ENCODE results near the gene ADRM1. TPM values are rescaled to one million over a fixed set of nuclear protein-coding genes. Genes with fewer than 3 reads are reported as not detected.

ADRM1 gene
- total and polyA plus RNA-seq, 7 donors, result 61.3 to 130 (median 102) TPM

DNA sequence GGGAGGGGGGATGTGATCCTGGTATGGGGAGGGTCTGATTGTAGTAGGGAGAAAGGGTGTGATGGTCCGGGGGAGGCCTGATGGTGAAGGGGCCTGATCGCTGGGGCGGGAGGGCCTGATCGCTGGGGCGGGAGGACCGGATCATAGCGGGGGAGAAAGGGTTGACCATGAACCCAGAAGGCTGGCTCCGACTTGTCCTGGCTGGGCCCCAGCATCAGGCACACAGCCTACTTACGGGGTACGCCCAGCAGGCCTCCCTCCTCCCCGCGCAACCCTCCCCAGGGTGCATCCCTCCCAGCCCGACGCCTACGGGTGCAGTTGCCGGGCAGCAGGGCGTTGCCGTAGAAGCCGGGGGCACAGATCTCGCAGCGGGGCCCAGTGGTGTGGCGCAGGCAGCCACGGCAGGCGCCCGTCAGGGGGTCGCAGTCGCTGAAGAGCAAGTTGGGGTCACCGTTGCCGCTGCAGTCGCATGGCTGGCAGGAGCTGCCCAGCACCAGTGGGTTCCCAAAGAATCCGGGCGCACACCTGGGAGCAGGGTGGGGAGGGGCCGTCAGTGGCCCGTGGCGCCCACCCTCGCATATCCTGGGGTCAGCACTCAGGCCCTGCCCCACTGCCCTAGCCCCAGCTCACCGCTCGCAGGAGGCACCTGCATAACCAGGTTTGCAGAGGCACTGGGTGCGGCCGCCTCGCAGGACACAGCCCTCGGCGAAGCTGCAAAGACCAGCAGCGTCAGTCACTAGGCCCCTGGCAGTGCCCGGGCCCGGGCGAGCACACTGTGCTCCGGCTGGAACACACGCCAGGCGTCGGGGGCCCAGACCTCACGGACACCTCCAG lies 20.6 kb downstream of the ADRM1 start:
- H3K4me3 ChIP-seq, result no peak overlapping the region
- H3K36me3 ChIP-seq, result peaks cover 59 to 94% (median 79%) of the 10 kb centered on the region in 4 donors
- WGBS, 2 donors, result 91 to 92% methylated on average over 52 of the region's 52 CpGs
- intact Hi-C loops (cut with DNase I), result no loop called here
- no peaks in the 10 kb centered on the region for H3K4me1 ChIP-seq
- peak in 1 of 4 donors; percentile 1 for TF ChIP-seq POLR2AphosphoS5 (IDR thresholded peaks at IDR 0.05)
- no peak for TF ChIP-seq POLR2A (IDR thresholded peaks at IDR 0.05)
- TF ChIP-seq EP300 (IDR thresholded peaks at IDR 0.05), result no peak
- TF ChIP-seq, protein P1, sequence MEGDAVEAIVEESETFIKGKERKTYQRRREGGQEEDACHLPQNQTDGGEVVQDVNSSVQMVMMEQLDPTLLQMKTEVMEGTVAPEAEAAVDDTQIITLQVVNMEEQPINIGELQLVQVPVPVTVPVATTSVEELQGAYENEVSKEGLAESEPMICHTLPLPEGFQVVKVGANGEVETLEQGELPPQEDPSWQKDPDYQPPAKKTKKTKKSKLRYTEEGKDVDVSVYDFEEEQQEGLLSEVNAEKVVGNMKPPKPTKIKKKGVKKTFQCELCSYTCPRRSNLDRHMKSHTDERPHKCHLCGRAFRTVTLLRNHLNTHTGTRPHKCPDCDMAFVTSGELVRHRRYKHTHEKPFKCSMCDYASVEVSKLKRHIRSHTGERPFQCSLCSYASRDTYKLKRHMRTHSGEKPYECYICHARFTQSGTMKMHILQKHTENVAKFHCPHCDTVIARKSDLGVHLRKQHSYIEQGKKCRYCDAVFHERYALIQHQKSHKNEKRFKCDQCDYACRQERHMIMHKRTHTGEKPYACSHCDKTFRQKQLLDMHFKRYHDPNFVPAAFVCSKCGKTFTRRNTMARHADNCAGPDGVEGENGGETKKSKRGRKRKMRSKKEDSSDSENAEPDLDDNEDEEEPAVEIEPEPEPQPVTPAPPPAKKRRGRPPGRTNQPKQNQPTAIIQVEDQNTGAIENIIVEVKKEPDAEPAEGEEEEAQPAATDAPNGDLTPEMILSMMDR (IDR thresholded peaks at IDR 0.05), result no peak
- no peaks in the 10 kb centered on the region for H3K27me3 ChIP-seq
- H3K9me3 ChIP-seq, result no peaks in the 10 kb centered on the region
- no peak for DNase-seq
- H3K27ac ChIP-seq, result peak overlapping the region in 2 of 4 donors; percentile 31 to 39

DNA sequence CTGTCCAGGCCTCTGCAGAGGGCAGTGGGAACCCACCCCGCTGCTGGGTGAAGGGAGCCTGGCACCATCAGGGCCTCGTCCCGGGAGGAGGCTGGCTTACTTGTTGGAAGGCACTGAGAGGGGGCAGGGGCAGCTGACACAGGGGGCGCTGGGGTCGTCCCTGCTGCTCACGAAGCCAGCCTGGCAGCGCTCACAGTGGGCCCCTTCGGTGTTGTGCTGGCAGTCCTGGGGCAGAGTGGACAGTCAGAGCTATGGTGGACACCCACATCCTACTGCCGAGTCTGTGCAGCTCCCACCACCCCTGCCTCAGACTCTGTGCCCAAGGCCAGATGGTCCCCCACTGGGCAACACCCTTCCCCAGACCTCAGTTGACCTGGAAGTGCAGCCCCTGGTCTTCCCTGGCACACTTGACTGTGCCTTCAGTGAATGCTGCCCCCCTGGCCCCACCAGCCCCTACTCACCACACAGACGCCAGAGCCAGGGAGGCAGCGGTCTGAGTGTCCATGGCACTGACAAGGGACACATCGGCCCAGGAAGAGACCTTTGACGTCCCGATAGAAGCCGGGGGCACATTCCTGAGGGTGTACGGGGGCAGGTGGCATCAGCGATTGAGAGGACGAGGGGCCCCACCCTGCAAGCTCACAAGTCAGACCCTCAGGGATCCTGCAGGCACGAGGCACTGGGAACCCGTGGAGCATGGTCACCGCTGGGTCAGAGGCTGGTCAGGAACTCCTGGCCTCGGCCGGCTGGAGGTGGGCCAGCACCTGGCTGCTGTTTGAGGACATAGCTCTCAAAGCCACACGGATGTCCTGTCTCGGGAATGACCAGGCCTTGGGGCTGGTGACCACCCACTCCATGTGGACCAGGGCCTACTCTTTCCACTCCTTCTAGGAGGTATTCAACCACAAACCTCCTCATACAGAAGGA lies 21.4 kb downstream of the ADRM1 start:
- Histone ChIP-seq H3K4me3 (no peak overlapping the region), H3K27ac (peak overlapping the region in 1 of 4 donors; percentile 39), H3K9me3 (no peaks in the 10 kb centered on the region), H3K4me1 (no peaks in the 10 kb centered on the region), H3K36me3 (peaks cover 59 to 94% (median 81%) of the 10 kb centered on the region in 4 donors), H3K27me3 (no peaks in the 10 kb centered on the region)
- DNase-seq, result no peak
- WGBS, 2 donors, result 86% methylated on average over 25 of the region's 25 CpGs
- TF ChIP-seq, protein P1 (IDR thresholded peaks at IDR 0.05), result no peak
- TF ChIP-seq EP300 (IDR thresholded peaks at IDR 0.05) (no peak), POLR2A (IDR thresholded peaks at IDR 0.05) (no peak)
- intact Hi-C loops (cut with DNase I), result no loop called here

DNA sequence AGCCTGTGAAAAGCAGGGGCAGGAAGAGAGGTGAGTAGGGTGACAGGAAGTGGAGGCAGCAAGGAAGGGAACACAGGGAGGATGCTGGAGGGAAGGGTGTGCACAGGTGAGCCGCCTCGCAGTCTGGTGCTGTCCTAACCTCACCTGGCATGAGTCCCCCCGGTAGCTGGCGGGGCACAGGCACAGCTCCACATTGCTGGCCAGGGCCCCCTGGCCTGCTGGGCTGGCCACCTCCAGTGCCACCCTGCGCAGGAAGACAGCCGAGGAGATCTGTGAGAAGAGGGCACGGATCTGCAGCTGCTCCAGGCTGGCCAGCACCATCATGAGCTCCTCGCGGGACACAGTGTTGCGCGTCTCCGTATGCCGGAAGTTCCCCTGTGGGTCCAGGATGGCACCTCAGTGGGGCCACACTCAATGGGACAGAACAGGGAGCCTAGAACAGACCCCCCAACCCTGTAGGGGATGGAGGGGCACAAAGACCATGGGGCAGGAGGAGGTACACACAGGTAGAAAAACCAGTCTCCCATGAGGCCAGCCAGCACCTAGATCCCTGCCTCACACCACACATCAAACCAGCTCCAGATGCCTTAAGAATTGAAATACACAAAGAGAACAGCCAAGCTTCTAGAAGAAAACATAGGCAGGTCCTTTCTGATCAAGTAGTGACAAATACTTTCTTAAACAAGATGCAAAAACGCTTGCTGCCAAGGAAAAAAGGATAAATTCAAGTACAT lies 22.5 kb downstream of the ADRM1 start:
- no peak for DNase-seq
- TF ChIP-seq, protein P1 (IDR thresholded peaks at IDR 0.05), result no peak
- no peak for TF ChIP-seq POLR2A (IDR thresholded peaks at IDR 0.05)
- TF ChIP-seq EP300 (IDR thresholded peaks at IDR 0.05), result no peak
- no peak for TF ChIP-seq POLR2AphosphoS5 (IDR thresholded peaks at IDR 0.05)
- Histone ChIP-seq H3K4me3 (no peak overlapping the region), H3K36me3 (peaks cover 64 to 94% (median 84%) of the 10 kb centered on the region in 4 donors), H3K27ac (no peak overlapping the region), H3K9me3 (no peaks in the 10 kb centered on the region), H3K4me1 (no peaks in the 10 kb centered on the region), H3K27me3 (no peaks in the 10 kb centered on the region)
- intact Hi-C loops (cut with DNase I), result no loop called here
- WGBS, 2 donors, result 88 to 90% methylated on average over 14 of the region's 14 CpGs

DNA sequence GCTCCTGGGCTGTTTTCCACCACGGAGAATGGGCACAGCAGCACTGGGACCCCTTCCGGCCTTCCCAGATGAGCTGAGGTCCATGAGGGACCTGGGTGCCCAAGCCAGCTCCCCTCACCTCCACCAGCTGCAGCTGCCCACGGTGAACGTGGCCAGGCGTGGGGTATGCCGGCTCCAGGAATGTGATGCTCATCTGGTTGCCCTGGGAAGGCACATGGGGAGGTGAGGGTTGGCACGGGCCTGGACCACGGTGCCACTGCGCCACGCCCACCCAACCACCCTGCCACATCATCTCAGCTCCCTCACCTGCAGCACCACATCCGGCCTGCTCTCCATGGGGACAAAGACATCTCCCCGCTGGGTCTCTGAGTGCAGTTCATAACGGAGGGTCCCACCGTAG lies 23.8 kb downstream of the ADRM1 start:
- Histone ChIP-seq H3K36me3 (peaks cover 73 to 100% (median 88%) of the 10 kb centered on the region in 4 donors), H3K4me1 (no peaks in the 10 kb centered on the region), H3K27ac (no peak overlapping the region), H3K4me3 (no peak overlapping the region), H3K9me3 (no peaks in the 10 kb centered on the region), H3K27me3 (no peaks in the 10 kb centered on the region)
- TF ChIP-seq EP300 (IDR thresholded peaks at IDR 0.05) (no peak), POLR2AphosphoS5 (IDR thresholded peaks at IDR 0.05) (no peak), POLR2A (IDR thresholded peaks at IDR 0.05) (no peak)
- TF ChIP-seq, protein P1 (IDR thresholded peaks at IDR 0.05), result no peak
- no peak for DNase-seq
- WGBS, 2 donors, result 85 to 91% methylated on average over 14 of the region's 14 CpGs
- intact Hi-C loops (cut with DNase I), result no loop called here

All from sigmoid colon (tissue), 7 donors.